Gastrocnemius medialis (tissue), 4 donors: ENCODE results near the gene LSS. TPM values are rescaled to one million over a fixed set of nuclear protein-coding genes. Genes with fewer than 3 reads are reported as not detected.
A peak's percentile ranks its signal among the peaks of the same experiment; 100 is the strongest.

Experiments used
- ATAC-seq, 2 donors: fragments of 150-250 bp; one replicate each; pipeline ENCODE4 v1.9.1; 2016
- DNase-seq, 2 donors: peaks; one replicate each; pipeline ENCODE4 v3.0.0-alpha.2; 2019
- H3K27ac ChIP-seq, 4 donors: fragments of 200-600 bp; sonication (generic); 1 replicate in 1 of 4; 2 replicates in 3 of 4; pipeline ENCODE4 v1.5.1; 2016 to 2018; ENCODE audit warnings: mild to moderate bottlenecking in 2 of 4, moderate library complexity in 1 of 4
- H3K27me3 ChIP-seq, 3 donors: fragments of 200-600 bp; sonication (generic) in 2 of 3; 1 replicate in 1 of 3; 2 replicates in 2 of 3; pipeline versions ENCODE4 v1.5.1 to v1.6.0; 2016 to 2019; ENCODE audit warnings: mild to moderate bottlenecking in 1 of 3, moderate library complexity in 1 of 3
- H3K36me3 ChIP-seq, 2 donors: fragments of 200-600 bp; sonication (generic) in 1 of 2; one replicate each; pipeline ENCODE4 v1.5.1; 2017 to 2018
- H3K4me1 ChIP-seq, 2 donors: fragments of 200-600 bp; sonication (generic) in 1 of 2; one replicate each; pipeline ENCODE4 v1.5.1; 2016 to 2017; ENCODE audit warnings: mild to moderate bottlenecking in 2 of 2
- H3K4me3 ChIP-seq, 4 donors: fragments of 200-600 bp; sonication (generic) in 3 of 4; 1 replicate in 1 of 4; 2 replicates in 3 of 4; pipeline ENCODE4 v1.5.1; 2016 to 2019; ENCODE audit warnings: mild to moderate bottlenecking in 2 of 4
- H3K9me3 ChIP-seq, 3 donors: fragments of 200-600 bp; sonication (generic) in 2 of 3; 1 replicate in 1 of 3; 2 replicates in 2 of 3; pipeline ENCODE4 v1.5.1; 2016 to 2019
- POLR2A ChIP-seq, 2 donors: fragments of 450-650 bp; IDR thresholded peaks; one replicate each; pipeline ENCODE4 v1.6.1; 2017; ENCODE audit warnings: antibody characterized with exemption in 2 of 2, mild to moderate bottlenecking in 2 of 2, moderate library complexity in 2 of 2
- in situ Hi-C, 4 donors: fragments of 200-750 bp; cut with MboI; loops; one replicate each; pipeline versions ENCODE4 v1.15.0 to v1.8.0; 2017; ENCODE audit warnings: low sequenced_read_pairs in 4 of 4
- intact Hi-C: fragments of 100-400 bp; cut with DNase I; formaldehyde crosslinking; loops from one replicate; pipeline ENCODE4 v1.15.1; 2023; ENCODE audit warnings: low total_unique reads
- total RNA-seq, 4 donors: library from RNA; depleted of rRNA; stranded (reverse); fragments of >200 nt; gene quantifications; one replicate each; pipeline versions ENCODE4 v1.1.0 to v1.2.3, GENCODE V29; 2016
- TF ChIP-seq, protein P1 (sequence below), 5 experiments: fragments of 450-650 bp in 3 of 5; fragments of 200-600 bp in 2 of 5; sonication (generic) in 2 of 5; IDR thresholded peaks in 4 of 5; conservative IDR thresholded peaks in 1 of 5; 1 replicate in 4 of 5; 2 replicates in 1 of 5; pipeline ENCODE4 v1.5.1; 2016 to 2019; ENCODE audit warnings: antibody characterized with exemption in 5 of 5, mild to moderate bottlenecking in 3 of 5, moderate library complexity in 3 of 5

The LSS gene
- total RNA-seq, 4 donors from 2014 or later: 26.4 to 47.2 (median 32.7) TPM

DNA sequence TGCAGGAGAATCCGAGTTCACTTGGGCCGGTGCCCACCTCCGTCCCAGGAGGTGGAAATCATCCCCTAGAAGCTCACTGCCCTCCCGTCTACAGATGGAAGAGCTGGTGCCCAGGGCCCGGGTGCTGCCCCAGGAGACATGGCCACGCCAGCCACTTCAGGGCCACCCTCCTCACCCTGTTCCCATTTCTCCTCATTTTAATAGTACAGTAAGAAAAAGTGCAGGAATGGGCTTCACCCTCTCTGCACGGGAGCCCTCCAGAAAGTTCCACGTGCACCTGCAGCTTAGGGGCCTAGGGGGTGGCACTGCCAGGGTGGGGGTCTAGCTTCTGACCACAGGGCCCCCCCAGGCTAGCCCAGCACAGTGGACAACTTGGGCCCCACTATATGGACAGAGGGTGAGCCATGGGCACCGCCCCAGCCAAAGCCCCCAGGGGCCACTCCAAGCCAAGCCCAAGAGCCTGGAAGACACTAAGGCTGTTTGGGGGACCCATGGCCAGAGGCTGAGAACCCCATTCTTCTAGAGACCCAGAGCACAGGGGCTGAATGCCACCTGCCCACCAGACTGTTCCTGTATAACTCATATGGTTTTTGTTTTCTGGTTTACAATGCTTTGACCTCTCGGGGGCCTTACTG is 69.8 kb downstream of the LSS start:
- Histone ChIP-seq H3K27me3 (peaks cover 0 to 7% (median 7%) of the 10 kb centered on the region in 3 donors), H3K4me3 (no peak overlapping the region), H3K9me3 (no peaks in the 10 kb centered on the region), H3K4me1 (no peaks in the 10 kb centered on the region), H3K27ac (no peak overlapping the region), H3K36me3 (no peaks in the 10 kb centered on the region)
- ATAC-seq: no peak
- TF ChIP-seq POLR2A (IDR thresholded peaks at IDR 0.05): no peak
- TF ChIP-seq, protein P1, sequence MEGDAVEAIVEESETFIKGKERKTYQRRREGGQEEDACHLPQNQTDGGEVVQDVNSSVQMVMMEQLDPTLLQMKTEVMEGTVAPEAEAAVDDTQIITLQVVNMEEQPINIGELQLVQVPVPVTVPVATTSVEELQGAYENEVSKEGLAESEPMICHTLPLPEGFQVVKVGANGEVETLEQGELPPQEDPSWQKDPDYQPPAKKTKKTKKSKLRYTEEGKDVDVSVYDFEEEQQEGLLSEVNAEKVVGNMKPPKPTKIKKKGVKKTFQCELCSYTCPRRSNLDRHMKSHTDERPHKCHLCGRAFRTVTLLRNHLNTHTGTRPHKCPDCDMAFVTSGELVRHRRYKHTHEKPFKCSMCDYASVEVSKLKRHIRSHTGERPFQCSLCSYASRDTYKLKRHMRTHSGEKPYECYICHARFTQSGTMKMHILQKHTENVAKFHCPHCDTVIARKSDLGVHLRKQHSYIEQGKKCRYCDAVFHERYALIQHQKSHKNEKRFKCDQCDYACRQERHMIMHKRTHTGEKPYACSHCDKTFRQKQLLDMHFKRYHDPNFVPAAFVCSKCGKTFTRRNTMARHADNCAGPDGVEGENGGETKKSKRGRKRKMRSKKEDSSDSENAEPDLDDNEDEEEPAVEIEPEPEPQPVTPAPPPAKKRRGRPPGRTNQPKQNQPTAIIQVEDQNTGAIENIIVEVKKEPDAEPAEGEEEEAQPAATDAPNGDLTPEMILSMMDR (IDR thresholded peaks at IDR 0.05 in 4 of 5, conservative IDR thresholded peaks at IDR 0.05 in 1 of 5): no peak
- peak in 1 of 2 donors; percentile 6 for DNase-seq
- in situ Hi-C loops: no loop called here
- intact Hi-C loops: no loop called here

- no peak for ATAC-seq
- in situ Hi-C loops (no loop called here), intact Hi-C loops (no loop called here)
- no peak for DNase-seq
- no peak overlapping the region for H3K27ac ChIP-seq
- no peak overlapping the region for H3K4me3 ChIP-seq
- TF ChIP-seq, protein P1 (IDR thresholded peaks at IDR 0.05 in 4 of 5, conservative IDR thresholded peaks at IDR 0.05 in 1 of 5): no peak
- no peak for TF ChIP-seq POLR2A (IDR thresholded peaks at IDR 0.05)
- H3K27me3 ChIP-seq: peaks cover under 1 to 7% (median 7%) of the 10 kb centered on the region in 3 donors
- H3K4me1 ChIP-seq: peaks cover 0 to 7% of the 10 kb centered on the region in 2 donors
- H3K36me3 ChIP-seq: no peaks in the 10 kb centered on the region
- no peaks in the 10 kb centered on the region for H3K9me3 ChIP-seq
These were observed 70.6 kb downstream of the LSS start for GRCh38 chr21:46157987-46158451.

DNA sequence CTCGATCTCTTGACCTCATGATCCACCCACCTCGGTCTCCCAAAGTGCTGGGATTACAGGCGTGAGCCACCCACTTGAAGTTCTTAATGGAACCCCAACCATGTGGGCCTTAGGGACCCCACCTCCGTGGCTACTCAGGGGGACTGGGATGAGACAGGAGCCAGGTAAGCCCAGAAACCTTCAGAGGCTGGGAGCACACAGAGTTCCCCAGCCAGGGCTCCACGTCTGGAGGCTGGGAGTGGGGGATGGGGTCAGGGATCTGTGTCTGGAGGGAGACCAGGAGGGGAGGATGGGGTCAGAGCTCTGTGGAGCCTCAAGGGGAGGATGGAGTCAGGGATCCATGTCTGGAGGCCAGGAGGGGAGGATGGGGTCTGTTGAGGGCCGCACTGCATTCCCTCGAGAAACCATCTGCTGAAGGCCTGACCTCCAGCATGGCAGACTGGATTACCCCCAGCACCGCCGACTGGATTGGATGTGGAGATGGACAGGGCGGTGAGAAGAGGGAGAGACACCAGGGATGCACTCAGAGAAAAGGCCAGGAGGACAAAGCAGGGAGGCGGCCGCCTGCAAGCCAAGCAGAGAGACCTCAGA is 71.1 kb downstream of the LSS start:
- Histone ChIP-seq H3K27me3 (peaks cover 3 to 7% (median 3%) of the 10 kb centered on the region in 3 donors), H3K4me3 (no peak overlapping the region), H3K4me1 (peaks cover 0 to 10% of the 10 kb centered on the region in 2 donors), H3K9me3 (no peaks in the 10 kb centered on the region), H3K27ac (no peak overlapping the region), H3K36me3 (no peaks in the 10 kb centered on the region)
- intact Hi-C loops: no loop called here
- no peak for ATAC-seq
- in situ Hi-C loops: no loop called here
- DNase-seq: peak in 1 of 2 donors; percentile 10
- TF ChIP-seq, protein P1 (IDR thresholded peaks at IDR 0.05 in 4 of 5, conservative IDR thresholded peaks at IDR 0.05 in 1 of 5): no peak
- TF ChIP-seq POLR2A (IDR thresholded peaks at IDR 0.05): no peak

DNA sequence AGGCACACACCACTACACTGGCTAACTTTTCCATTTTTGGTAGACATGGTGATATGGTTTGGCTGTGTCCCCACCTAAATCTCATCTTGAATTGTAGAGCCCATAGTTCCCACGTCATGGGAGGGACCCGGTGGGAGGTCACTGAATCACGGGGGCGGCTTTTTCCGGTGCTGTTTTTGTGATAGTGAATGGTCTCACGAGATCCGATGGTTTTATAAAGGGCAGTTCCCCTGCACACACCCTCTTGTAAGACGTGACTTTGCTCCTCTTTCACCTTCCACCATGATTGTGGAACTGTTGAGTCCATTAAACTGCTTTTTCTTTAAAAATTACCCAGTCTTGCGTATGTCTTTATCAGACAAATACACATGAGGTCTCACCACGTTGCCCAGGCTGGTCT is 71.9 kb downstream of the LSS start:
- Histone ChIP-seq H3K4me3 (no peak overlapping the region), H3K27me3 (peaks cover 0 to 3% (median 2%) of the 10 kb centered on the region in 3 donors), H3K4me1 (peaks cover 0 to 10% of the 10 kb centered on the region in 2 donors), H3K36me3 (no peaks in the 10 kb centered on the region), H3K9me3 (no peaks in the 10 kb centered on the region), H3K27ac (no peak overlapping the region)
- ATAC-seq (no peak), DNase-seq (no peak)
- in situ Hi-C loops: no loop called here
- intact Hi-C loops: no loop called here
- TF ChIP-seq POLR2A (IDR thresholded peaks at IDR 0.05): no peak
- TF ChIP-seq, protein P1 (IDR thresholded peaks at IDR 0.05 in 4 of 5, conservative IDR thresholded peaks at IDR 0.05 in 1 of 5): no peak
